Suprapubic skin (tissue), 4 donors: ENCODE data around the gene SMAP2. TPM values are rescaled to one million over a fixed set of nuclear protein-coding genes. Genes with fewer than 3 reads are reported as not detected.

Experiments used
- DNase-seq, 2 donors: peaks; one replicate each; pipeline ENCODE4 v3.0.0-alpha.2; 2019; ENCODE audit warnings: low spot score in 2 of 2
- H3K27ac ChIP-seq: fragments of 200-600 bp; sonication (generic); one replicate; pipeline ENCODE4 v1.5.1; 2019
- H3K27me3 ChIP-seq: fragments of 200-600 bp; sonication (generic); one replicate; pipeline ENCODE4 v1.5.1; 2019
- H3K36me3 ChIP-seq: fragments of 200-600 bp; sonication (generic); one replicate; pipeline ENCODE4 v1.5.1; 2019
- H3K4me1 ChIP-seq: fragments of 200-600 bp; sonication (generic); one replicate; pipeline ENCODE4 v1.5.1; 2019
- H3K4me3 ChIP-seq: fragments of 200-600 bp; sonication (generic); one replicate; pipeline ENCODE4 v1.5.1; 2019; ENCODE audit warnings: mild to moderate bottlenecking
- H3K9me3 ChIP-seq: fragments of 200-600 bp; sonication (generic); one replicate; pipeline ENCODE4 v1.5.1; 2019
- EP300 ChIP-seq: sonication (generic); formaldehyde crosslinking; IDR thresholded peaks from one replicate; pipeline ENCODE4 v1.6.1; 2017; ENCODE audit warnings: antibody characterized with exemption
- POLR2A ChIP-seq, 2 donors: fragments of 450-650 bp; IDR thresholded peaks; one replicate each; pipeline ENCODE4 v1.6.1; 2017; ENCODE audit warnings: antibody characterized with exemption in 2 of 2, mild to moderate bottlenecking in 2 of 2, moderate library complexity in 2 of 2
- POLR2AphosphoS5 ChIP-seq, 3 donors: sonication (generic); formaldehyde crosslinking; IDR thresholded peaks; one replicate each; pipeline ENCODE4 v1.6.1; 2017; ENCODE audit warnings: antibody characterized with exemption in 3 of 3
- WGBS: methylation state at CpG from one replicate; pipeline ENCODE4 v1.1.5; 2018; 5-methylcytosine and 5-hydroxymethylcytosine counted together
- total RNA-seq, 4 donors: library from RNA; depleted of rRNA; stranded (reverse); fragments of >200 nt; gene quantifications; one replicate each; pipeline ENCODE4 v1.1.0, GENCODE V29; 2016
- TF ChIP-seq, protein P1 (sequence below), 2 donors: fragments of 200-600 bp in 1 of 2; fragments of 450-650 bp in 1 of 2; sonication (generic) in 1 of 2; IDR thresholded peaks; one replicate each; pipeline ENCODE4 v1.5.1; 2016 to 2019; ENCODE audit warnings: antibody characterized with exemption in 2 of 2, mild to moderate bottlenecking in 1 of 2, moderate library complexity in 1 of 2

SMAP2 gene
- total RNA-seq, 4 donors from 2014 or later, result 17.0 to 32.2 (median 28.0) TPM

DNA sequence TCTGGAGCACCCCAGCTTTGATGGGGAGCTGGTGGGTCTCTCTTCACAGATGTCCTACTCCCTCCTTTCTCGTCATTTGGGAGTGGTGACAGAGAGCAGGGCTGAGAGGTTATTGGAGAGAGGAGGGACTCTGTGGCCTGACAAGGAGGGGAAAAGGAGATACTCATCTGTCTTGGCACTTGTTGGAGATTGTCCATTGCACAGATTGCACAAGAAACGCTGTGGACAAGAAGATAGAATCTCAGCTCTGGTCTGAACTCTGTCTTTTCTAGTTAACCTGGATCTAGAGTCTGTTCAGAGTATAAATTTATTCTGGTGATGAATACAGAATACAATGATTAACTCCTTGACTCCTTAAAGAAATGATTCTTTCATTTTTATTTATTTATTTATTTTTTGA is 22.4 kb upstream of the SMAP2 start:
- no peaks in the 10 kb centered on the region for H3K4me1 ChIP-seq
- H3K27ac ChIP-seq, result no peak overlapping the region
- no peaks in the 10 kb centered on the region for H3K9me3 ChIP-seq
- H3K36me3 ChIP-seq, result no peaks in the 10 kb centered on the region
- H3K27me3 ChIP-seq, result no peaks in the 10 kb centered on the region
- TF ChIP-seq POLR2AphosphoS5 (IDR thresholded peaks at IDR 0.05) (no peak), EP300 (no peak), POLR2A (IDR thresholded peaks at IDR 0.05) (no peak)
- TF ChIP-seq, protein P1, sequence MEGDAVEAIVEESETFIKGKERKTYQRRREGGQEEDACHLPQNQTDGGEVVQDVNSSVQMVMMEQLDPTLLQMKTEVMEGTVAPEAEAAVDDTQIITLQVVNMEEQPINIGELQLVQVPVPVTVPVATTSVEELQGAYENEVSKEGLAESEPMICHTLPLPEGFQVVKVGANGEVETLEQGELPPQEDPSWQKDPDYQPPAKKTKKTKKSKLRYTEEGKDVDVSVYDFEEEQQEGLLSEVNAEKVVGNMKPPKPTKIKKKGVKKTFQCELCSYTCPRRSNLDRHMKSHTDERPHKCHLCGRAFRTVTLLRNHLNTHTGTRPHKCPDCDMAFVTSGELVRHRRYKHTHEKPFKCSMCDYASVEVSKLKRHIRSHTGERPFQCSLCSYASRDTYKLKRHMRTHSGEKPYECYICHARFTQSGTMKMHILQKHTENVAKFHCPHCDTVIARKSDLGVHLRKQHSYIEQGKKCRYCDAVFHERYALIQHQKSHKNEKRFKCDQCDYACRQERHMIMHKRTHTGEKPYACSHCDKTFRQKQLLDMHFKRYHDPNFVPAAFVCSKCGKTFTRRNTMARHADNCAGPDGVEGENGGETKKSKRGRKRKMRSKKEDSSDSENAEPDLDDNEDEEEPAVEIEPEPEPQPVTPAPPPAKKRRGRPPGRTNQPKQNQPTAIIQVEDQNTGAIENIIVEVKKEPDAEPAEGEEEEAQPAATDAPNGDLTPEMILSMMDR (IDR thresholded peaks at IDR 0.05), result no peak
- DNase-seq, result no peak
- no peak overlapping the region for H3K4me3 ChIP-seq
- 79% methylated on average over 2 of the region's 2 CpGs for WGBS

GRCh38 chr1:40352126-40352525 is 21.4 kb upstream of the SMAP2 start:
- no peak for DNase-seq
- Histone ChIP-seq H3K4me3 (no peak overlapping the region), H3K27me3 (no peaks in the 10 kb centered on the region), H3K36me3 (no peaks in the 10 kb centered on the region), H3K27ac (no peak overlapping the region), H3K4me1 (no peaks in the 10 kb centered on the region), H3K9me3 (no peaks in the 10 kb centered on the region)
- TF ChIP-seq EP300 (no peak), POLR2A (IDR thresholded peaks at IDR 0.05) (no peak), POLR2AphosphoS5 (IDR thresholded peaks at IDR 0.05) (no peak)
- TF ChIP-seq, protein P1 (IDR thresholded peaks at IDR 0.05), result no peak
- 76% methylated on average over 3 of the region's 3 CpGs for WGBS

- H3K4me1 ChIP-seq, result no peaks in the 10 kb centered on the region
- peaks cover 6% of the 10 kb centered on the region for H3K9me3 ChIP-seq
- no peak for TF ChIP-seq POLR2AphosphoS5 (IDR thresholded peaks at IDR 0.05)
- TF ChIP-seq, protein P1 (IDR thresholded peaks at IDR 0.05), result no peak
- no peak for TF ChIP-seq EP300
- TF ChIP-seq POLR2A (IDR thresholded peaks at IDR 0.05), result no peak
- no peaks in the 10 kb centered on the region for H3K36me3 ChIP-seq
- H3K27ac ChIP-seq, result no peak overlapping the region
- H3K27me3 ChIP-seq, result no peaks in the 10 kb centered on the region
- no peak overlapping the region for H3K4me3 ChIP-seq
- 87% methylated on average over 3 of the region's 3 CpGs for WGBS
- DNase-seq, result no peak
Measured at GRCh38 chr1:40353082-40353481, 20.4 kb upstream of the SMAP2 start.

DNA sequence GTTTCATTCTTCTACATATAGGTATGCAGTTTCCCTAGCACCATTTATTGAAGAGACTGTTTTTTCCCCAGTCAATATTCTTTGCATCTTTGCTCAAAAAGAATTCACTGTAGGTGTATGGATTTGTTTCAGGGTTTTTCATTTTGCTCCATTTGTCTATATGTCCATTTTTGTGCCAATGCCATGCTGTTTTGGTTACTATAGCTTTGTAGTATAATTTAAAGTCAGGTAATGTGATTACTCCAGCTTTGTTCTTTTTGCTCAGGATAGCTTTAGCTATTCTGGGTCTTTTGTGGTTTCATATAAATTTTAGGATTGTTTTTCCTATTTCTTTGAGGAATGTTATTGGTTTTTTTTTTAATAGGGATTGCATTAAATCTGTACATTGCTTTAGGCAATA is 15.9 kb upstream of the SMAP2 start:
- Histone ChIP-seq H3K27ac (no peak overlapping the region), H3K4me1 (no peaks in the 10 kb centered on the region), H3K27me3 (no peaks in the 10 kb centered on the region), H3K36me3 (no peaks in the 10 kb centered on the region), H3K4me3 (no peak overlapping the region), H3K9me3 (peaks cover 9% of the 10 kb centered on the region)
- DNase-seq, result no peak
- no peak for TF ChIP-seq POLR2AphosphoS5 (IDR thresholded peaks at IDR 0.05)
- no peak for TF ChIP-seq EP300
- TF ChIP-seq, protein P1 (IDR thresholded peaks at IDR 0.05), result no peak
- TF ChIP-seq POLR2A (IDR thresholded peaks at IDR 0.05), result no peak

- Histone ChIP-seq H3K36me3 (no peaks in the 10 kb centered on the region), H3K27ac (no peak overlapping the region), H3K4me1 (no peaks in the 10 kb centered on the region), H3K4me3 (no peak overlapping the region), H3K9me3 (peaks cover 9% of the 10 kb centered on the region), H3K27me3 (no peaks in the 10 kb centered on the region)
- DNase-seq, result no peak
- TF ChIP-seq POLR2AphosphoS5 (IDR thresholded peaks at IDR 0.05) (no peak), EP300 (no peak), POLR2A (IDR thresholded peaks at IDR 0.05) (no peak)
- TF ChIP-seq, protein P1 (IDR thresholded peaks at IDR 0.05), result no peak
Measured at GRCh38 chr1:40360631-40361030, 12.9 kb upstream of the SMAP2 start.
